Measurements from ENCODE around the gene ASPHD2.

The ASPHD2 gene

GRCh38 chr22:26483439-26484359 is 54.6 kb downstream of the ASPHD2 start, which contains the start of the genes HPS4 and SRRD (continued):
- TF ChIP-seq ZNF521 (tag by site-specific recombination; IDR thresholded peaks at IDR 0.05), result no peak
- no peak for TF ChIP-seq ZNF175 (tag by site-specific recombination; IDR thresholded peaks at IDR 0.05)
- TF ChIP-seq KLF1 (tag by site-specific recombination; IDR thresholded peaks at IDR 0.05), result peak; percentile 81
- no peak for TF ChIP-seq ZNF404 (tag by site-specific recombination; IDR thresholded peaks at IDR 0.05)
- TF ChIP-seq PATZ1 (tag by site-specific recombination; IDR thresholded peaks at IDR 0.05), result peak; percentile 86
- no peak for TF ChIP-seq PRDM6 (tag by site-specific recombination; IDR thresholded peaks at IDR 0.05)
- TF ChIP-seq ZBTB1 (tag by site-specific recombination; IDR thresholded peaks at IDR 0.05), result 0 out of 2 replicates have a peak, but pooled peaks have one; percentile 39
- no peak for TF ChIP-seq RBAK (tag by site-specific recombination; IDR thresholded peaks at IDR 0.05)
- TF ChIP-seq ZNF133 (tag by site-specific recombination; IDR thresholded peaks at IDR 0.05), result no peak
- no peak for TF ChIP-seq ZNF791 (tag by site-specific recombination; IDR thresholded peaks at IDR 0.05)
- no peak for TF ChIP-seq ZNF777 (tag by site-specific recombination; IDR thresholded peaks at IDR 0.05; ENCODE audit: borderline replicate concordance)
- peak; percentile 96 for TF ChIP-seq ZFHX2 (tag by site-specific recombination; conservative IDR thresholded peaks at IDR 0.05)
- peak; percentile 54; the same call in 1 of the 2 replicates for TF ChIP-seq ZBTB44 (tag by site-specific recombination; IDR thresholded peaks at IDR 0.05)
- TF ChIP-seq REPIN1 (tag by site-specific recombination; IDR thresholded peaks at IDR 0.05; ENCODE audit: low read depth), result peak; percentile 80; the same call in 1 of the 2 replicates
- TF ChIP-seq SP7 (tag by site-specific recombination; IDR thresholded peaks at IDR 0.05), result peak; percentile 85
- no peak for TF ChIP-seq ZNF623 (tag by site-specific recombination; IDR thresholded peaks at IDR 0.05)
- peak; percentile 88 for TF ChIP-seq GLIS2 (tag by site-specific recombination; IDR thresholded peaks at IDR 0.05)
- 0 out of 2 replicates have a peak, but pooled peaks have one; percentile 20 for TF ChIP-seq HOXC10 (CRISPR knock-in tag; IDR thresholded peaks at IDR 0.05)
- TF ChIP-seq ZFP37 (tag by site-specific recombination; IDR thresholded peaks at IDR 0.05), result peak; percentile 69
- TF ChIP-seq ZNF341 (tag by site-specific recombination; IDR thresholded peaks at IDR 0.05; ENCODE audit: low read depth), result peak; percentile 92
- TF ChIP-seq ZNF202 (tag by site-specific recombination; IDR thresholded peaks at IDR 0.05; ENCODE audit: borderline replicate concordance), result no peak
- TF ChIP-seq ZNF530 (tag by site-specific recombination; IDR thresholded peaks at IDR 0.05; ENCODE audit: low read depth), result no peak
- TF ChIP-seq ZNF157 (tag by site-specific recombination; IDR thresholded peaks at IDR 0.05), result no peak
- no peak for TF ChIP-seq ZNF830 (tag by site-specific recombination; IDR thresholded peaks at IDR 0.05; ENCODE audit: low read depth)
- TF ChIP-seq ZNF311 (tag by site-specific recombination; IDR thresholded peaks at IDR 0.05; ENCODE audit: borderline replicate concordance), result no peak
- TF ChIP-seq PRDM1 (tag by site-specific recombination; IDR thresholded peaks at IDR 0.05), result no peak
- no peak for TF ChIP-seq ZNF555 (tag by site-specific recombination; conservative IDR thresholded peaks at IDR 0.05)
- TF ChIP-seq MYNN (tag by site-specific recombination; IDR thresholded peaks at IDR 0.05; ENCODE audit: borderline replicate concordance), result no peak
- TF ChIP-seq BCL11A (tag by site-specific recombination; IDR thresholded peaks at IDR 0.05; ENCODE audit: low read depth), result peak; percentile 50; the same call in 1 of the 2 replicates
- TF ChIP-seq ZNF514 (tag by site-specific recombination; IDR thresholded peaks at IDR 0.05), result no peak
- no peak for TF ChIP-seq ZNF624 (tag by site-specific recombination; IDR thresholded peaks at IDR 0.05)
- peak; percentile 80 for TF ChIP-seq ZNF660 (tag by site-specific recombination; IDR thresholded peaks at IDR 0.05)
- TF ChIP-seq ZBTB21 (tag by site-specific recombination; IDR thresholded peaks at IDR 0.05), result peak; percentile 79
- TF ChIP-seq KLF16 (tag by site-specific recombination; IDR thresholded peaks at IDR 0.05), result peak; percentile 94
- no peak for TF ChIP-seq ZNF549 (tag by site-specific recombination; IDR thresholded peaks at IDR 0.05)

Measured in HEK293 (cell line).